Smooth muscle cell (in vitro differentiated cells): ENCODE measurements around the gene GRAP2. TPM values are rescaled to one million over a fixed set of nuclear protein-coding genes. Genes with fewer than 3 reads are reported as not detected.

ENCODE experiments used
- DNase-seq: peaks from one replicate; lab custom pipeline; 2025; ENCODE audit not compliant: unreplicated experiment; lab: John Stamatoyannopoulos, UW
- H2AFZ ChIP-seq: fragments of 200-600 bp; sonication (generic); 2 replicates; pipeline ENCODE4 v1.6.0; 2016; ENCODE audit warnings: antibody characterized with exemption, low read depth, mild to moderate bottlenecking
- H3F3A ChIP-seq: fragments of 200-600 bp; sonication (generic); 2 replicates; pipeline ENCODE4 v1.6.0; 2017; ENCODE audit warnings: antibody characterized with exemption, low read depth
- H3K27ac ChIP-seq: fragments of 200-600 bp; sonication (generic); 2 replicates; pipeline ENCODE4 v1.5.1; 2016; ENCODE audit warnings: low read depth, mild to moderate bottlenecking
- H3K27me3 ChIP-seq: fragments of 200-600 bp; sonication (generic); 2 replicates; pipeline ENCODE4 v1.6.1; 2016; ENCODE audit warnings: low read depth, mild to moderate bottlenecking
- H3K36me3 ChIP-seq: fragments of 200-600 bp; sonication (generic); 2 replicates; pipeline ENCODE4 v1.5.1; 2016; ENCODE audit warnings: low read depth
- H3K4me1 ChIP-seq: fragments of 200-600 bp; sonication (generic); 2 replicates; pipeline ENCODE4 v1.5.1; 2016; ENCODE audit warnings: low read depth
- H3K4me2 ChIP-seq: fragments of 200-600 bp; sonication (generic); 2 replicates; pipeline ENCODE4 v1.6.0; 2016; ENCODE audit warnings: mild to moderate bottlenecking
- H3K4me3 ChIP-seq: fragments of 200-600 bp; sonication (generic); 2 replicates; pipeline ENCODE4 v1.5.1; 2016; ENCODE audit warnings: mild to moderate bottlenecking
- H3K79me2 ChIP-seq: fragments of 200-600 bp; sonication (generic); 2 replicates; pipeline ENCODE4 v1.6.0; 2016; ENCODE audit warnings: low read depth, mild to moderate bottlenecking
- H3K9ac ChIP-seq: fragments of 200-600 bp; sonication (generic); 2 replicates; pipeline ENCODE4 v1.6.0; 2016; ENCODE audit warnings: low read depth
- H3K9me3 ChIP-seq: fragments of 200-600 bp; sonication (generic); replicated peaks from 2 replicates; pipeline ENCODE4 v1.5.1; 2016; ENCODE audit warnings: low read depth
- H4K20me1 ChIP-seq: fragments of 200-600 bp; sonication (generic); 2 replicates; pipeline ENCODE4 v1.6.0; 2016; ENCODE audit warnings: low read depth
- WGBS: methylation state at CpG from one replicate; pipeline ENCODE4 v1.1.7; 2016; ENCODE audit warnings: low lambda C conversion rate; 5-methylcytosine and 5-hydroxymethylcytosine counted together
- polyA plus RNA-seq: library from polyadenylated mRNA; unstranded; fragments of >200 nt; fragmentation: Nextera tagmentation; extraction: Ambion mirVana; gene quantifications from 2 replicates; pipeline ENCODE4 v1.2.1, GENCODE V29; 2016
- total RNA-seq: library from RNA; depleted of rRNA; stranded (reverse); fragments of >200 nt; gene quantifications from 2 replicates; pipeline ENCODE4 v1.2.3, GENCODE V29; 2014
- TF ChIP-seq, protein P1 (sequence below): fragments of 200-600 bp; sonication (generic); IDR thresholded peaks from 2 replicates; pipeline ENCODE4 v1.5.1; 2017; ENCODE audit warnings: borderline replicate concordance, mild to moderate bottlenecking, antibody characterized with exemption; ENCODE audit not compliant: insufficient read depth, poor library complexity, severe bottlenecking

GRAP2 gene
- total and polyA plus RNA-seq, 2 experiments from 2014 or later = not detected

GRCh38 chr22:39935116-39935515, 34.2 kb downstream of the GRAP2 start:
- H3F3A ChIP-seq = no peaks in the 10 kb centered on the region
- peaks cover 21% of the 10 kb centered on the region for H3K4me1 ChIP-seq
- H3K79me2 ChIP-seq = no peaks in the 10 kb centered on the region
- H3K27me3 ChIP-seq = peaks cover 33% of the 10 kb centered on the region
- H3K9me3 ChIP-seq = no peaks in the 10 kb centered on the region
- DNase-seq = no peak
- TF ChIP-seq, protein P1, sequence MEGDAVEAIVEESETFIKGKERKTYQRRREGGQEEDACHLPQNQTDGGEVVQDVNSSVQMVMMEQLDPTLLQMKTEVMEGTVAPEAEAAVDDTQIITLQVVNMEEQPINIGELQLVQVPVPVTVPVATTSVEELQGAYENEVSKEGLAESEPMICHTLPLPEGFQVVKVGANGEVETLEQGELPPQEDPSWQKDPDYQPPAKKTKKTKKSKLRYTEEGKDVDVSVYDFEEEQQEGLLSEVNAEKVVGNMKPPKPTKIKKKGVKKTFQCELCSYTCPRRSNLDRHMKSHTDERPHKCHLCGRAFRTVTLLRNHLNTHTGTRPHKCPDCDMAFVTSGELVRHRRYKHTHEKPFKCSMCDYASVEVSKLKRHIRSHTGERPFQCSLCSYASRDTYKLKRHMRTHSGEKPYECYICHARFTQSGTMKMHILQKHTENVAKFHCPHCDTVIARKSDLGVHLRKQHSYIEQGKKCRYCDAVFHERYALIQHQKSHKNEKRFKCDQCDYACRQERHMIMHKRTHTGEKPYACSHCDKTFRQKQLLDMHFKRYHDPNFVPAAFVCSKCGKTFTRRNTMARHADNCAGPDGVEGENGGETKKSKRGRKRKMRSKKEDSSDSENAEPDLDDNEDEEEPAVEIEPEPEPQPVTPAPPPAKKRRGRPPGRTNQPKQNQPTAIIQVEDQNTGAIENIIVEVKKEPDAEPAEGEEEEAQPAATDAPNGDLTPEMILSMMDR = no peak
- H2AFZ ChIP-seq = no peak overlapping the region
- 90% methylated on average over 4 of the region's 4 CpGs for WGBS
- no peak overlapping the region for H3K9ac ChIP-seq
- H3K4me2 ChIP-seq = no peak overlapping the region
- H4K20me1 ChIP-seq = no peaks in the 10 kb centered on the region
- no peak overlapping the region for H3K27ac ChIP-seq
- no peaks in the 10 kb centered on the region for H3K36me3 ChIP-seq
- H3K4me3 ChIP-seq = no peak overlapping the region

- Histone ChIP-seq H3K9me3 (no peaks in the 10 kb centered on the region), H2AFZ (no peak overlapping the region), H3K4me2 (no peak overlapping the region), H3K4me1 (peaks cover 21% of the 10 kb centered on the region), H3F3A (no peaks in the 10 kb centered on the region), H3K27ac (no peak overlapping the region), H3K27me3 (peaks cover 28% of the 10 kb centered on the region), H4K20me1 (no peaks in the 10 kb centered on the region), H3K9ac (no peak overlapping the region), H3K36me3 (no peaks in the 10 kb centered on the region), H3K4me3 (no peak overlapping the region), H3K79me2 (no peaks in the 10 kb centered on the region)
- no peak for DNase-seq
- 82% methylated on average over 6 of the region's 6 CpGs for WGBS
- TF ChIP-seq, protein P1 = no peak
These were observed 34.7 kb downstream of the GRAP2 start for GRCh38 chr22:39935612-39936011.

DNA sequence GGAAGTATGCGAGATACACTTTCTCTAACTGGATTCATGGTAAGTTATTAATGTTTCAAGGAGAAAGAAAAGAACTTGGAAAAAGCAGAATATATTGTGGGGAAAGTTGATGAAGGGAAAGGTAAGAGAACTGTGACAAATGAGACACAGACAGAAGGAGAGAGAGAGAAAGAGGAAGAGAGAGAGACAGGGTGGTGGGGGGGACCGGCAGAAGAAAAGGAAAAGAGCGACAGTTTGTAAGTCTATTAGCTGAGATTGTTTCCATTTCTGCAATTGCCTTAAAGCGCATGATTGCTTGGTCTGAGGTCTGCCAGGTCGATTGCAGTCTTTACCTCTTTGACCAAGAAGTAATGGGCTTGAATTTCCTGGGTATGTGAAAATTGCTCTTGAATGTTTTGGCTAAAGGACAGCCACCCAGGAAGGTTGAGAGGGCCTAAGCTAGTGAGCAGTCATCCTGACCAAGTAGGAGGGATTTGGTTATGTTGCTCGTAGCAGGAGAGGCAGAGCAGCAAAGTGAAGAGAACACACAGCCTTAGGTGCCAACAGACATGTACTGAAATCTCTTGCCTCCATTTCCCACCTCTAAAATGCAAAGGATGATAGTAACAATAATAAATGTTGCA, 35.8 kb downstream of the GRAP2 start:
- Histone ChIP-seq H3K4me3 (no peak overlapping the region), H3K4me2 (no peak overlapping the region), H3K36me3 (no peaks in the 10 kb centered on the region), H3K4me1 (peaks cover 21% of the 10 kb centered on the region), H3K9ac (no peak overlapping the region), H3K27ac (no peak overlapping the region), H3K79me2 (no peaks in the 10 kb centered on the region), H3K27me3 (peaks cover 20% of the 10 kb centered on the region), H4K20me1 (no peaks in the 10 kb centered on the region), H3K9me3 (no peaks in the 10 kb centered on the region), H3F3A (no peaks in the 10 kb centered on the region), H2AFZ (no peak overlapping the region)
- TF ChIP-seq, protein P1 = no peak
- WGBS = 78% methylated on average over 6 of the region's 6 CpGs
- no peak for DNase-seq

GRCh38 chr22:39937906-39938305, 37.0 kb downstream of the GRAP2 start:
- H3K4me1 ChIP-seq = peaks cover 21% of the 10 kb centered on the region

More at GRCh38 chr22:39937906-39938305, 37.0 kb downstream of the GRAP2 start:
- no peaks in the 10 kb centered on the region for H3K9me3 ChIP-seq
- 96% methylated on average over 3 of the region's 3 CpGs for WGBS
- no peak overlapping the region for H3K4me3 ChIP-seq
- H3K27me3 ChIP-seq = peaks cover 14% of the 10 kb centered on the region
- no peak overlapping the region for H2AFZ ChIP-seq
- no peak for DNase-seq
- no peak overlapping the region for H3K9ac ChIP-seq
- H3K79me2 ChIP-seq = no peaks in the 10 kb centered on the region
- H3K4me2 ChIP-seq = no peak overlapping the region
- TF ChIP-seq, protein P1 = no peak
- no peaks in the 10 kb centered on the region for H4K20me1 ChIP-seq
- no peak overlapping the region for H3K27ac ChIP-seq
- no peaks in the 10 kb centered on the region for H3K36me3 ChIP-seq
- no peaks in the 10 kb centered on the region for H3F3A ChIP-seq
